ENCODE measurements around the gene ESCO1.

- TF ChIP-seq, protein P1, sequence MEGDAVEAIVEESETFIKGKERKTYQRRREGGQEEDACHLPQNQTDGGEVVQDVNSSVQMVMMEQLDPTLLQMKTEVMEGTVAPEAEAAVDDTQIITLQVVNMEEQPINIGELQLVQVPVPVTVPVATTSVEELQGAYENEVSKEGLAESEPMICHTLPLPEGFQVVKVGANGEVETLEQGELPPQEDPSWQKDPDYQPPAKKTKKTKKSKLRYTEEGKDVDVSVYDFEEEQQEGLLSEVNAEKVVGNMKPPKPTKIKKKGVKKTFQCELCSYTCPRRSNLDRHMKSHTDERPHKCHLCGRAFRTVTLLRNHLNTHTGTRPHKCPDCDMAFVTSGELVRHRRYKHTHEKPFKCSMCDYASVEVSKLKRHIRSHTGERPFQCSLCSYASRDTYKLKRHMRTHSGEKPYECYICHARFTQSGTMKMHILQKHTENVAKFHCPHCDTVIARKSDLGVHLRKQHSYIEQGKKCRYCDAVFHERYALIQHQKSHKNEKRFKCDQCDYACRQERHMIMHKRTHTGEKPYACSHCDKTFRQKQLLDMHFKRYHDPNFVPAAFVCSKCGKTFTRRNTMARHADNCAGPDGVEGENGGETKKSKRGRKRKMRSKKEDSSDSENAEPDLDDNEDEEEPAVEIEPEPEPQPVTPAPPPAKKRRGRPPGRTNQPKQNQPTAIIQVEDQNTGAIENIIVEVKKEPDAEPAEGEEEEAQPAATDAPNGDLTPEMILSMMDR (conservative IDR thresholded peaks at IDR 0.05; ENCODE audit: low read length) = no peak
- TF ChIP-seq EZH2phosphoT487 (IDR thresholded peaks at IDR 0.05; ENCODE audit: borderline replicate concordance, low read depth, low read length) = no peak
Observed at GRCh38 chr18:21597620-21598019, 2.9 kb downstream of the ESCO1 start.
